IPS DF 6.9 (cell line): ENCODE results near the gene CEBPA.

Experiments used
- DNase-seq: peaks from one replicate; pipeline ENCODE4 v3.0.0-alpha.2; 2013; ENCODE audit warnings: low read depth, low spot score
- H3K27ac ChIP-seq: one replicate; pipeline ENCODE4 v1.5.1; 2013; ENCODE audit warnings: low read length, control low read depth
- H3K27me3 ChIP-seq: 2 replicates; pipeline ENCODE4 v1.6.1; 2013; ENCODE audit warnings: mild to moderate bottlenecking, low read length; ENCODE audit not compliant: control insufficient read depth, insufficient read depth
- H3K36me3 ChIP-seq: 2 replicates; pipeline ENCODE4 v1.6.1; 2013; ENCODE audit warnings: low read length; ENCODE audit not compliant: control insufficient read depth, insufficient read depth
- H3K4me1 ChIP-seq: 2 replicates; pipeline ENCODE4 v1.6.1; 2013; ENCODE audit warnings: low read length; ENCODE audit not compliant: control insufficient read depth, insufficient read depth
- H3K4me3 ChIP-seq: 2 replicates; pipeline ENCODE4 v1.5.1; 2013; ENCODE audit warnings: mild to moderate bottlenecking, low read length
- H3K9me3 ChIP-seq: 2 replicates; pipeline ENCODE4 v1.6.1; 2013; ENCODE audit warnings: low read length, inconsistent platforms; ENCODE audit not compliant: control insufficient read depth, insufficient read depth
- WGBS: extraction: QIAGEN DNeasy Blood & Tissue Kit; methylation state at CpG from one replicate; pipeline ENCODE4 v1.1.7; 2013; ENCODE audit warnings: mixed read lengths, missing lambda C conversion rate; ENCODE audit not compliant: insufficient read length, insufficient coverage; 5-methylcytosine and 5-hydroxymethylcytosine counted together

The CEBPA gene

DNA sequence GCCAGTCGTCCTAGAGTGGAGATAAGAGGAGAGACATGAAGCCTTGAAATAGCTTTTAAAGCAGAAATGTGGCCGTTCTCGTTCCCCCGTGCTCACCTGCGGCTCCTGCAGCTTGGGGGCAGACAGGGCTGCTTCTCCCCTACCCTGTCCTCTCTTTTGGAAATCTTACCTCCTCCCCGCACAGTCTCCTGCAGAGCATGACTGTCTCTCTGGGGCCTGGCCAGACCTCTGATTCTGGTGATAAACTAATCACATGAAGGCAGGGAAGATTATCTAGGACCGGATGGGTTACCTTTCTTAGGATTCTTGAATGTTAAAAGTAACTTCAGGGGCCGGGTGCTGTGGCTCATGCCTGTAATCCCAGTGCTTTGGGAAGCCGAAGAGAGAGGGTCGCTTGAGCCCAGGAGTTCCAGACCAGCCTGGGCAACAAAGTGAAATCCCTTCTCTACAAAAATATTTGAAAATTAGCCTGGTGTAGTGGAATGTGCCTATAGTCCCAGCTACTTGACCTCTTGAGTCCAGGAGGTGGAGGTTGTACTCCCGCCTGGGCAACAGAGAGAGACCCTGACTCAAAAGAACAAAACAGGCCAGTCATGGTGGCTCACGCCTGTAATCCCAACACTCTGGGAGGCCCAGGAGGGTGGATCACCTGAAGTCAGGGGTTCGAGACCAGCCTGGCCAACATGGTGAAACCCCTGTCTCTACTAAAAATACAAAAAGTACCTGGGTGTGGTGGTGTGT is 8.1 kb downstream of the CEBPA start:
- H3K9me3 ChIP-seq, result no peaks in the 10 kb centered on the region
- no peaks in the 10 kb centered on the region for H3K36me3 ChIP-seq
- no peak overlapping the region for H3K4me3 ChIP-seq
- no peaks in the 10 kb centered on the region for H3K27me3 ChIP-seq
- no CpG with 5 or more reads among the region's 13 CpGs for WGBS
- H3K4me1 ChIP-seq, result no peaks in the 10 kb centered on the region; the same call in 1 of the 2 replicates
- H3K27ac ChIP-seq, result no peak overlapping the region
- DNase-seq, result no peak

DNA sequence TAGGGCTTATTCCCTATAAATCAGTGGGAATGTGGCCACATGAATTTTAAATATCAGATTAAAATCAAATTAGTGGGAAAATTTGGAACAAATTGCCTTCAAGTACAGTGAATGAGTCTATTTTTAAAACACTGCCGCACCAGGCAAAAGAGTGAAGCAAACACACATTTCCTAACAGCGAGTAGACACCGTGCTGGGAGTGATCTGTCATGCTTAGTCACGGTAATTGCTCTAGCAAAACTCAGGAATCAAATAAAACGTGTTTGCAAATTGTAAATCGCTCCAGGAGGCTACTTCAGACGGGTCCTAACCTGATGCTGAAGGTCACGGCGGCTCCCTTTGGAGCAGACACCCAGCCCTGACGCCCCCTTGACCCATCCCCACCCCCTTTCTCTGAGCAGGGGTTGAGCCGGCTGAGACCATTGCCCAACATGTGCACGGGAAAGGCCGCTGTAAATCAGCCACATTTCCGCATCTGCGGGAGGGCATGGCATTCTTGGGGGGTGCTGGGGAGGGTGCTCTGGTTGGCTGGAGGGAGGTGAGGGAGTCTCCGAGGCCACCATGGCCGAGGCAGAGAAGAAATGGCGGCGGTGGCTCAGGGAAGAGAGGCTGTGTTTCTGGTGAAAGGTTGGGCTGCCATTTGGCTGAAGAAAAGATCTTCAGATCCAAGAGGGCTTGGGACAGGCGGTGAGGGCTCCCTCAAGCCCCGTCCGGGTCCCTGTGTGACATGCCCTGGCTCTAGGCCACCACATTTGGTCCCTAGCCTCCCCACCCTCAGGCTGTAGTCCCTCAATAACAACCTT is 8.9 kb downstream of the CEBPA start:
- no peak overlapping the region for H3K27ac ChIP-seq
- WGBS, result no CpG with 5 or more reads among the region's 22 CpGs
- no peaks in the 10 kb centered on the region; the same call in 1 of the 2 replicates for H3K4me1 ChIP-seq
- H3K27me3 ChIP-seq, result no peaks in the 10 kb centered on the region
- H3K36me3 ChIP-seq, result no peaks in the 10 kb centered on the region
- H3K4me3 ChIP-seq, result no peak overlapping the region
- no peak for DNase-seq
- H3K9me3 ChIP-seq, result no peaks in the 10 kb centered on the region

DNA sequence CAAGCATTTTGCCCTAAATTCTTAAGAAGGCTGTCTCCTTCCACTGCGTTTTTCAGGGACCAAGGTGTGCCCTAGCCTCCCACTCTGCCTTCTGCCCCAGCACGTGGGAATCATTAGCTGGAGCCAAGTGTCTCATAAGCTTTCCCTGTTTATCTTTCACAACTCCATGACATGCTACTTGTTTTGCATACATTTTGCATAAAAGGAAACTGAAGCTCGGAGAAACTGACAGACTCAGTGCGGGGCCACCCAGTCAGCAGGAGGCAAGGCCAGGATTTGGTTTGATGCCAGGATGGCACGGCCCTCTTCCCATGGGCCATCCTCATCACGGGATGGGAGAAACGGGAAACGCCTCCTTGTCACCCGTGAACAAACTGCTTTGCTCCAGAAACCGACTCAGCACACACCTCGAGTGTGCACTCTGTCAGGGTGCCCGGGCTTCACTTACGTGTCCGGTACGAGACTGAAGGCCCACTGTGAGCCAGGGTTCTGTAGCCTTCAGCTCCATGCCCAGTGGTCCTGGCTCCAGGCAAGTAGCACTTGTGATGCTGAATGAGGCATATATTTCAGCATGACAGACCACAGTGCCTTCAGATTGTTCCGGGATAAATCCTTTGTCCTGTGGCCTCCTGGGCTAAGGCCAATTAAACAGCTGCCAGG is 9.6 kb downstream of the CEBPA start:
- Histone ChIP-seq H3K4me3 (no peak overlapping the region), H3K27ac (no peak overlapping the region), H3K36me3 (no peaks in the 10 kb centered on the region), H3K27me3 (no peaks in the 10 kb centered on the region), H3K4me1 (no peaks in the 10 kb centered on the region), H3K9me3 (no peaks in the 10 kb centered on the region)
- no peak for DNase-seq
- WGBS, result no CpG with 5 or more reads among the region's 16 CpGs

DNA sequence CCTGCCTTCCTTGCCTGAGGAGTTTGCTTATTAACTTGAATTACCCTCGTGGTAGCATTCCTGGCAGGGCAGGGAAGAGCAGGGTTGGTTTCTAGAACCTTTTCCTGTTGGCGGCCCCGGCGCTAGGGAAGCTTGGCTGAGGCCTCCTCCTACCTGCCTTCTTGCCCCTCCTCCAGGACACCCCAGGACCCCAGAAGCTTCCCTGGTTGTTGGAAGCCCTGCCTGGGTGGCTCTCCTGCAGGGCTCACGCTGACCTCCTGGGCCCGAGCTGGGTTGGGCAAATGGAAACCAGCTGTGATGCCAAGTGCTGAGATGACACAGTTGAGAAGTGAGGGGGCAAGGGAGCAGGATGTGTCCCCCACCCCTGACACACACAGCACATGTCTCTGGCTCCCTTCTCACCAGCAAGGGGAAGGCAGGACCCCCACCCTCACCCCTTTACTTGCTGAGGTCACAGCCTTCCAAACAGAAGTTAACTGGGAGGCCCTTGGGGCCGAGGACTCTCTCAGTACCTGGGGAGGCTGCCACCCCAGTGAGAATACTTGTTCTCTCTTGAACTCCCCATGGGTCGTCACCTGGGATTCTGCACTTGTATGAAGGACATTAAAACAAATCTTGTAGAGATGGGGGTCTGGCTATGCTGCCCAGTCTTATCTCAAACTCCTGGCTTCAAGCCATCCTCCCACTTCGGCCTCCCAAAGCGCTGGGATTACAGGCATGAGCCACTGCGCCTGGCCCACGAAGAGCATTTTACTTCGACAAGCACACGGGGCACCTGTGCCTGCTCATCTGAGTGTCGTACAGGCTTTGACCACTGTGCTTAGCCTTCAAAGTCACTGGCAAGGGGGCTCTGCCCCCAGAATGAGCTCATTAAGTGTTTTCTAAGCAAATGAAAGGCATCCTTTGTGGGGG is 10.5 kb downstream of the CEBPA start:
- no CpG with 5 or more reads among the region's 15 CpGs for WGBS
- no peaks in the 10 kb centered on the region for H3K4me1 ChIP-seq
- H3K27me3 ChIP-seq, result no peaks in the 10 kb centered on the region
- no peaks in the 10 kb centered on the region for H3K36me3 ChIP-seq
- H3K27ac ChIP-seq, result no peak overlapping the region
- DNase-seq, result no peak
- no peak overlapping the region for H3K4me3 ChIP-seq
- no peaks in the 10 kb centered on the region for H3K9me3 ChIP-seq

- no peaks in the 10 kb centered on the region for H3K4me1 ChIP-seq
- no CpG with 5 or more reads among the region's 14 CpGs for WGBS
- H3K36me3 ChIP-seq, result no peaks in the 10 kb centered on the region
- H3K27me3 ChIP-seq, result no peaks in the 10 kb centered on the region
- H3K4me3 ChIP-seq, result no peak overlapping the region
- H3K27ac ChIP-seq, result no peak overlapping the region
- DNase-seq, result no peak
- no peaks in the 10 kb centered on the region for H3K9me3 ChIP-seq
Measured at GRCh38 chr19:33290956-33291622, 11.2 kb downstream of the CEBPA start.

DNA sequence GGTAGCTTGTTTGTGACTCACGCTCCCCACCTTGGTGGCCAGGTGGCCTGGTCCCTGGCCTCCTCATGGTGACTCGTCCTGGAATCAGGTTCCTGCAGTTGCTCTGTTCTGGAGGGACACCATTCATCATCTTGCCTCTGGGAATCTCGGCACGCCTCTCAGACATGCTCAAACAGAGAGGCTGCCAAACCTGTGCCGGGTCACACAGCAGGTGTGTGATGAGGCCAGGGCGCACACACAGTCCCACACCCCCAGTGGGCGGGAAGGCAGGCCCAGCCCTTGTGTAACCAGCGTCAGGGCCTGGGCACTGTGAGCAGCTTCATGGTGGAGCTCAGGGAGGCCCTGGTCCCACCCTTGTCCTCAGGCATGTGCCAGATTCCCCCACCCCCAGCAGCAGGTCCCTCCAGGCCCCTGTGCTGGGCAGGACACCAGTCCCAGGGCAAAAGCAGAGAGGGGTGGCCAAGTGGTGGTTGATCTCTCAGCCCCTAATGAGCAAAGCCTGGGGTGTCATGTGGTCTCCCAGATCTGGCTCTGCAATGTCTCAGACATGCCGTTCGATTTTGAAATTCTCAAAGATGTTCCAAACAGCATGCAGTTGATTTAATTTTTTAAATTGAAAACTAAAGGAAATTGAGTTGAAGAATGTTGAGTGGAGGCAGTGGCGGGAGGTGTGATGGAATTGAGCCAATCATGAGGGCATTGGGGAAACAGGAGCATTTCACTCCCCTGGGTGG is 12.1 kb downstream of the CEBPA start:
- H3K27me3 ChIP-seq, result no peaks in the 10 kb centered on the region
- H3K4me1 ChIP-seq, result no peaks in the 10 kb centered on the region
- no CpG with 5 or more reads among the region's 11 CpGs for WGBS
- no peaks in the 10 kb centered on the region for H3K36me3 ChIP-seq
- no peak overlapping the region for H3K27ac ChIP-seq
- no peak for DNase-seq
- no peak overlapping the region for H3K4me3 ChIP-seq
- H3K9me3 ChIP-seq, result no peaks in the 10 kb centered on the region

DNA sequence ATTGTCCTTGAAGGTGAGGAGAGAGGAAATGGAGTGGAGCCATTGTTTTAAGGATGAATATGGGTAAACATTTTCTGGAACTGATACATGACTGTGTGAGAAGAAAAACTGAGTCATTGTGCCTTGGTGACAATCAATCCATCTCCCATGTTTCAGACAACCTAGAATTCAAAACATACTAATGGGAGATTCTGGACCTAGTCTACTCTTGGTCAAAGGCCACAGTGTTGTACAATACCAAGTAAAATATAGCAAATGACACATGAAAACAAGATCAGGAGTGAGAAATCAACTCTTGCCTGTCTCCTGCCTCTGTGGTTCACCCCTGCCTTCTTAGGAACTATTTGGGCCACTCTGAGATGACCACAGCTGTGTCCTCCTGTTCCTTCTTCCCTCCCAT is 13.1 kb downstream of the CEBPA start:
- no peaks in the 10 kb centered on the region for H3K27me3 ChIP-seq
- H3K27ac ChIP-seq, result no peak overlapping the region
- no peaks in the 10 kb centered on the region for H3K9me3 ChIP-seq
- no peak for DNase-seq
- H3K4me3 ChIP-seq, result no peak overlapping the region
- H3K4me1 ChIP-seq, result no peaks in the 10 kb centered on the region
- no peaks in the 10 kb centered on the region for H3K36me3 ChIP-seq

GRCh38 chr19:33288666-33289065 is 13.7 kb downstream of the CEBPA start:
- no peaks in the 10 kb centered on the region for H3K27me3 ChIP-seq
- H3K36me3 ChIP-seq, result no peaks in the 10 kb centered on the region
- no peak overlapping the region for H3K27ac ChIP-seq
- WGBS, result no CpG with 5 or more reads among the region's 1 CpG
- no peak overlapping the region for H3K4me3 ChIP-seq
- no peaks in the 10 kb centered on the region for H3K4me1 ChIP-seq
- H3K9me3 ChIP-seq, result no peaks in the 10 kb centered on the region
- DNase-seq, result no peak

DNA sequence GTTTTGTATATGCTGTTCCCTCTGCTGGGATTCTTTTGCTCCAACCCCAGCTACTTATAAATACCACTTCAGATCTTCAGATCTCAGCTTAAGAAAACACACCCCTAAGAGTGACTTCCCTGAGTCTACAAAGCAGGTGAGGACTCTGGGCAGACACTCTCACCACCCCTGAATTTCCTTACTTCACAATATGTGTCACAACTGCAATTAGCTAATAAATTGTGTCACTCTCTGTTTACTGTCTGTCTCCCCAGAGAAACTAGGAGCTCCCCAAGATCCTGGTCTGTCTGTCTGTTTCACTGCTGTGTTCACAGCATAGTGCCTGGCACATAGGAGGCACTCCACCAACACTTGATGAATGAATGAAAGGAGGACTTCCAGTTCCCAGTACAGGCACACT is 14.4 kb downstream of the CEBPA start:
- H3K27ac ChIP-seq, result no peak overlapping the region
- no peaks in the 10 kb centered on the region for H3K4me1 ChIP-seq
- H3K9me3 ChIP-seq, result no peaks in the 10 kb centered on the region
- no peak overlapping the region for H3K4me3 ChIP-seq
- no peak for DNase-seq
- no peaks in the 10 kb centered on the region for H3K36me3 ChIP-seq
- H3K27me3 ChIP-seq, result no peaks in the 10 kb centered on the region
